GM12878 (cell line): ENCODE results near the gene WHRN. TPM values are rescaled to one million over a fixed set of nuclear protein-coding genes. Genes with fewer than 3 reads are reported as not detected.

Experiments used
- ATAC-seq: fragments of 200-7000 bp; cut with Tn5 transposase; 3 replicates; pipeline ENCODE4 v1.9.1; 2020; ENCODE audit warnings: mild to moderate bottlenecking, moderate library complexity
- BruUV-seq: library from RNA; stranded (reverse); fragments of 400-500 nt; replicated peaks from 2 replicates; lab custom pipeline; 2021; lab: Mats Ljungman, UMichigan
- CTCF ChIA-PET: fragments of 300-600 bp; sonication (Branson Sonifier 250); formaldehyde crosslinking; extraction: SDS; loops from one replicate; lab custom pipeline; 2021; ENCODE audit warnings: inconsistent platforms; lab: Yijun Ruan, JAX
- POLR2A ChIA-PET: fragments of 350-600 bp; formaldehyde crosslinking; extraction: SDS; loops from one replicate; lab custom pipeline; 2021; ENCODE audit warnings: inconsistent platforms; lab: Charles Lee
- RAD21 ChIA-PET: fragments of 300-600 bp; sonication (Branson Sonifier 250); formaldehyde crosslinking; loops from one replicate; lab custom pipeline; 2023; ENCODE audit warnings: antibody characterized with exemption; ENCODE audit not compliant: unreplicated experiment; lab: Charles Lee
- SMC1A ChIA-PET: fragments of 300-600 bp; sonication (Branson Sonifier 250); formaldehyde crosslinking; loops from one replicate; lab custom pipeline; 2023; ENCODE audit not compliant: unreplicated experiment, uncharacterized antibody; lab: Charles Lee
- DNase-seq: peaks from one replicate; pipeline ENCODE4 v3.0.0-alpha.2; 2011; ENCODE audit warnings: low read depth, low spot score
- FAIRE-seq: peaks from 3 replicates; lab custom pipeline; 2011; peaks lifted over from hg19 to GRCh38; lab: Jason Lieb, UNC
- H2AFZ ChIP-seq: 2 replicates; pipeline ENCODE4 v1.6.0; 2011; ENCODE audit warnings: low read depth, low read length, control low read depth; ENCODE audit not compliant: control insufficient read depth
- H3K27ac ChIP-seq: 2 replicates; pipeline ENCODE4 v1.5.1; 2011; ENCODE audit warnings: control low read depth; ENCODE audit not compliant: control insufficient read depth, insufficient read depth
- H3K27me3 ChIP-seq, 2 experiments: replicated peaks in 1 of 2; 2 replicates each; pipeline versions ENCODE4 v1.6.0 to v1.6.1; 2011; ENCODE audit warnings: low read length in 1 of 2; ENCODE audit not compliant: control insufficient read depth in 2 of 2, insufficient read depth in 2 of 2
- H3K36me3 ChIP-seq, 2 experiments: 2 replicates each; pipeline ENCODE4 v1.5.1; 2011; ENCODE audit warnings: low read length in 1 of 2; ENCODE audit not compliant: control insufficient read depth in 2 of 2, insufficient read depth in 2 of 2
- H3K4me1 ChIP-seq: 2 replicates; pipeline ENCODE4 v1.6.1; 2011; ENCODE audit warnings: mild to moderate bottlenecking, low read length, moderate library complexity, mixed read lengths; ENCODE audit not compliant: control insufficient read depth, insufficient read depth
- H3K4me2 ChIP-seq: 2 replicates; pipeline ENCODE4 v1.6.0; 2011; ENCODE audit warnings: control low read depth; ENCODE audit not compliant: control insufficient read depth, insufficient read depth
- H3K4me3 ChIP-seq: fragments of 200-600 bp; sonication (generic); 2 replicates; pipeline ENCODE4 v1.5.1; 2016
- H3K79me2 ChIP-seq: 2 replicates; pipeline ENCODE4 v1.6.0; 2011; ENCODE audit warnings: low read length; ENCODE audit not compliant: control insufficient read depth, insufficient read depth
- H3K9ac ChIP-seq: 2 replicates; pipeline ENCODE4 v1.8.0; 2011; ENCODE audit warnings: low read length, control low read depth, mixed read lengths; ENCODE audit not compliant: control insufficient read depth, insufficient read depth
- H3K9me3 ChIP-seq: replicated peaks from 3 replicates; pipeline ENCODE4 v1.5.1; 2011; ENCODE audit warnings: mild to moderate bottlenecking, low read length; ENCODE audit not compliant: control insufficient read depth, insufficient read depth
- H4K20me1 ChIP-seq: 2 replicates; pipeline ENCODE4 v1.6.0; 2011; ENCODE audit not compliant: control insufficient read depth, insufficient read depth
- CBX3 ChIP-seq: fragments of 200-600 bp; sonication (generic); IDR thresholded peaks from 2 replicates; pipeline ENCODE4 v1.6.1; 2016; ENCODE audit warnings: low read depth, borderline replicate concordance
- ETV6 ChIP-seq, 2 experiments: fragments of 450-650 bp in 1 of 2; IDR thresholded peaks in 1 of 2; conservative IDR thresholded peaks in 1 of 2; 2 replicates each; pipeline ENCODE4 v1.6.1; 2014; ENCODE audit warnings: antibody characterized with exemption in 1 of 2, borderline replicate concordance in 1 of 2, low read depth in 1 of 2, mild to moderate bottlenecking in 1 of 2, moderate library complexity in 1 of 2
- IRF4 ChIP-seq: IDR thresholded peaks from 2 replicates; pipeline ENCODE4 v1.6.1; 2011; ENCODE audit warnings: low read depth, low read length
- KLF5 ChIP-seq: fragments of 450-650 bp; IDR thresholded peaks from 2 replicates; pipeline ENCODE4 v1.6.1; 2014; ENCODE audit warnings: mild to moderate bottlenecking; ENCODE audit not compliant: partially characterized antibody
- MXI1 ChIP-seq: fragments of 150-350 bp; IDR thresholded peaks from 2 replicates; pipeline ENCODE4 v1.6.1; 2011; ENCODE audit warnings: low read depth, mild to moderate bottlenecking, inconsistent platforms, low read length, improper control_type of control experiment
- NFYA ChIP-seq: IDR thresholded peaks from 2 replicates; pipeline ENCODE4 v1.6.1; 2011; ENCODE audit warnings: low read depth, mild to moderate bottlenecking, low read length, improper control_type of control experiment, borderline replicate concordance
- NFYB ChIP-seq: IDR thresholded peaks from 2 replicates; pipeline ENCODE4 v1.6.1; 2011; ENCODE audit warnings: low read depth, mild to moderate bottlenecking, low read length, improper control_type of control experiment, moderate library complexity; ENCODE audit not compliant: insufficient read depth
- POU2F2 ChIP-seq: IDR thresholded peaks from 3 replicates; pipeline ENCODE4 v1.6.1; 2011; ENCODE audit warnings: low read depth, mild to moderate bottlenecking, low read length, borderline replicate concordance
- SREBF2 ChIP-seq: IDR thresholded peaks from 2 replicates; pipeline ENCODE4 v1.6.1; 2012; ENCODE audit warnings: mild to moderate bottlenecking, low read length
- STAT1 ChIP-seq: fragments of 450-650 bp; conservative IDR thresholded peaks from 2 replicates; pipeline ENCODE4 v1.6.1; 2014; ENCODE audit warnings: antibody characterized with exemption, mild to moderate bottlenecking
- SUZ12 ChIP-seq: fragments of 200-600 bp; sonication (generic); IDR thresholded peaks from one replicate; pipeline ENCODE4 v1.6.1; 2018; ENCODE audit warnings: antibody characterized with exemption, mild to moderate bottlenecking; ENCODE audit not compliant: unreplicated experiment
- TAF1 ChIP-seq: IDR thresholded peaks from 2 replicates; pipeline ENCODE4 v1.6.1; 2011; ENCODE audit warnings: mild to moderate bottlenecking, low read depth, low read length, borderline replicate concordance
- TBL1XR1 ChIP-seq: IDR thresholded peaks from 2 replicates; pipeline ENCODE4 v1.6.1; 2012; ENCODE audit warnings: low read depth, low read length, improper control_type of control experiment
- USF1 ChIP-seq: IDR thresholded peaks from 2 replicates; pipeline ENCODE4 v1.6.1; 2011; ENCODE audit warnings: borderline replicate concordance, low read depth, mild to moderate bottlenecking, moderate library complexity, mixed read lengths, low read length; ENCODE audit not compliant: insufficient read depth; ENCODE audit errors: extremely low read length
- WRNIP1 ChIP-seq: IDR thresholded peaks from 2 replicates; pipeline ENCODE4 v1.6.1; 2011; ENCODE audit warnings: low read depth, low read length, improper control_type of control experiment, borderline replicate concordance
- ZBTB33 ChIP-seq: fragments of 450-650 bp; IDR thresholded peaks from 2 replicates; pipeline ENCODE4 v1.6.1; 2017; ENCODE audit warnings: mild to moderate bottlenecking
- ZZZ3 ChIP-seq: IDR thresholded peaks from 2 replicates; pipeline ENCODE4 v1.6.1; 2011; ENCODE audit warnings: low read depth; ENCODE audit not compliant: control insufficient read depth, insufficient read length
- WGBS: methylation state at CpG from one replicate; pipeline ENCODE4 v1.1.6; 2016; ENCODE audit warnings: low lambda C conversion rate; ENCODE audit not compliant: insufficient replicate concordance, insufficient coverage; ENCODE audit errors: missing lambda C conversion rate; 5-methylcytosine and 5-hydroxymethylcytosine counted together
- in situ Hi-C: fragments of 300-500 bp; cut with MboI; formaldehyde crosslinking; loops from 9 replicates; pipeline ENCODE4 v1.14.3; 2018; ENCODE audit warnings: mixed read lengths
- intact Hi-C: fragments of 100-400 bp; cut with micrococcal nuclease; formaldehyde crosslinking; loops from one replicate; pipeline ENCODE4 v1.14.2; 2022; ENCODE audit not compliant: unreplicated experiment
- polyA plus RNA-seq, 11 experiments: library from polyadenylated mRNA; depleted of rRNA in 4 of 11; unstranded in 6 of 11; stranded (reverse) in 5 of 11; fragments of >200 nt; fragmentation: Nextera tagmentation in 4 of 11; fragmentation: Illumina TruSeq in 1 of 11; extraction: Ambion mirVana in 4 of 11; extraction: Trizol in 1 of 11; gene quantifications; 1 replicate in 1 of 11; 2 replicates in 10 of 11; pipeline versions ENCODE4 v1.2.1 to v1.2.3, GENCODE V29; 2011 to 2016; ENCODE audit warnings: inconsistent platforms in 2 of 11, missing spikeins in 2 of 11, low read depth in 1 of 11
- total RNA-seq, 4 experiments: library from RNA; depleted of rRNA in 3 of 4; stranded (reverse); fragments of >200 nt in 3 of 4; fragmentation: Illumina TruSeq in 1 of 4; extraction: Trizol in 1 of 4; gene quantifications; 2 replicates each; pipeline versions ENCODE4 v1.2.1 to v1.2.3, GENCODE V29; 2013 to 2021
- TF ChIP-seq, protein P1 (sequence below): IDR thresholded peaks from 2 replicates; pipeline ENCODE4 v1.6.1; 2011; ENCODE audit warnings: low read depth, mild to moderate bottlenecking, low read length, moderate library complexity, borderline replicate concordance; ENCODE audit errors: extremely low read depth

Gene WHRN
- total and polyA plus RNA-seq, 10 of the 15 experiments (the other 5 are each of a cell fraction or from before 2014, with no cell fraction given), result 0.04 to 18.2 (median 0.68) TPM; not detected in 1

- TF ChIP-seq KLF5, result no peak
- TF ChIP-seq IRF4, result no peak
- TF ChIP-seq NFYA, result no peak
- no peak for TF ChIP-seq SREBF2
- no peak; the same call in 2 of the 3 replicates for TF ChIP-seq POU2F2
- 0 out of 4 replicates have a peak, but pooled peaks of 1 of the 2 experiments have one; percentile 1 for TF ChIP-seq ETV6 (conservative IDR thresholded peaks at IDR 0.05 in 1 of 2, IDR thresholded peaks at IDR 0.05 in 1 of 2; ENCODE audit: borderline replicate concordance in 1 of 2, low read depth in 1 of 2)
- TF ChIP-seq ZZZ3, result no peak
- TF ChIP-seq, protein P1, sequence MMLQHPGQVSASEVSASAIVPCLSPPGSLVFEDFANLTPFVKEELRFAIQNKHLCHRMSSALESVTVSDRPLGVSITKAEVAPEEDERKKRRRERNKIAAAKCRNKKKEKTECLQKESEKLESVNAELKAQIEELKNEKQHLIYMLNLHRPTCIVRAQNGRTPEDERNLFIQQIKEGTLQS, result no peak
These were observed 107.2 kb downstream of the WHRN start (continued) for GRCh38 chr9:114397848-114398605.

DNA sequence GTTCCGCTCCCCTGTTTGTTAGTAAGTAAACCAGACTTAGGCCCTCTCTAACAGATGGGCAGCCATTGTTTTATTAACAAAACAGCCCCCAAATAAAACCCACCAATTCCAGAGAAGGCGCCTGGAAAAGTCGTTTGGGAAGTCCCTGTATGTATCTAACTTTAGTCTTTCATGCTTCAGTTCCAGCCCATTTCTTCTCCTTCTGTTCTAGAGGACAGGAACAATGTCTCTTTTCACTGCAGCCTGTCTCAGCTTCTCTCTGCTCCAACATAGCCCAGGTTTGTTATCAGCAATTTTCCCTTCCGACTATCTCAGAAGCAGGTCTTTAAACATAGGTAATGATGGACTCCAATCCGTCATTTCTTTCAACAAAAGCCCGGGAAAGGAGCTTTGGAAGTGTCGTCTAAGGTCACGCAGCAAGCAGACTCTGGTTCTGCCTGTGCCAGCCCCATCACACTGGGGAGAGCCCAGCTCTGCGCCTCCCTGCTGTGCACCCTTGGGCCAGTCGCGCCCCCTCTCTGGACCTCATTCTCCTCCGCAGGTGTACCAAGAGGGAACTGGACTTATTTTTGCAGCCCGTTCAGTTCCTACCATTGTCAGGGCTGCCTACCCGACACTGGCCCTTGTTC is 107.9 kb downstream of the WHRN start:
- Histone ChIP-seq H3K4me1 (peaks cover 27% of the 10 kb centered on the region), H3K36me3 (peaks cover 0 to 5% of the 10 kb centered on the region in 2 experiments; a peak in 2 of 4 replicates), H3K27ac (peak overlapping the region; percentile 87), H3K9ac (peak overlapping the region; percentile 85), H2AFZ (no peak overlapping the region), H3K27me3 (no peaks in the 10 kb centered on the region), H4K20me1 (no peaks in the 10 kb centered on the region), H3K4me3 (peak overlapping the region; percentile 95), H3K9me3 (no peaks in the 10 kb centered on the region), H3K79me2 (peaks cover 46% of the 10 kb centered on the region), H3K4me2 (peak overlapping the region; percentile 53)
- TSS peak; percentile 72 for BruUV-seq
- ChIA-PET CTCF (interaction anchor here (0.7 to 5.5 kb wide), 12 partner anchors 8 to 223 kb away, joined by 3 to 49 read pairs (median 4); partner anchors contain the start of gene AKNA), POLR2A (interaction anchor here (0.6 to 4.0 kb wide), 11 partner anchors 11 to 215 kb away, joined by 3 to 127 read pairs (median 4); partner anchors contain the start of genes AKNA and ATP6V1G1), SMC1A (interaction anchor here (0.6 to 6.4 kb wide), 15 partner anchors 9 to 256 kb away, joined by 3 to 87 read pairs (median 3); partner anchors contain the start of gene AKNA), RAD21 (interaction anchor here (0.6 to 8.9 kb wide), 14 partner anchors 9 to 256 kb away, joined by 3 to 136 read pairs (median 4); partner anchors contain the start of gene AKNA)
- in situ Hi-C loops, result no loop called here
- ATAC-seq, result no peak
- intact Hi-C loops, result loop anchor here (1.0 to 2.0 kb wide), 3 partner anchors 12 to 59 kb away; no protein-coding TSS in a partner anchor
- 5% methylated on average over 14 of the region's 14 CpGs for WGBS
- FAIRE-seq, result peak; percentile 18
- DNase-seq, result no peak
- 0 out of 2 replicates have a peak, but pooled peaks have one; percentile 60 for TF ChIP-seq STAT1
- no peak for TF ChIP-seq ZBTB33
- TF ChIP-seq SUZ12, result no peak
- peak; percentile 27 for TF ChIP-seq MXI1
- no peak for TF ChIP-seq NFYB
- no peak for TF ChIP-seq CBX3
- TF ChIP-seq TBL1XR1, result no peak
- TF ChIP-seq USF1, result no peak
- 0 out of 2 replicates have a peak, but pooled peaks have one; percentile 84 for TF ChIP-seq TAF1
- TF ChIP-seq WRNIP1, result peak; percentile 81; the same call in 1 of the 2 replicates
